K562 (cell line): ENCODE results near the gene DOCK1.

Experiments used
- ATF3 ChIP-seq, 2 experiments: fragments of 450-650 bp in 1 of 2; sonication (generic) in 1 of 2; formaldehyde crosslinking in 1 of 2; IDR thresholded peaks in 1 of 2; conservative IDR thresholded peaks in 1 of 2; 2 replicates each; pipeline versions ENCODE4 v1.6.1 to v1.8.1; 2016 to 2023; ENCODE audit warnings: mild to moderate bottlenecking in 2 of 2, moderate library complexity in 2 of 2, inconsistent platforms in 1 of 2, missing genetic modification reagents in 1 of 2
- ZBTB34 ChIP-seq: fragments of 250-450 bp; sonication (Bioruptor Pico); IDR thresholded peaks from 2 replicates; pipeline ENCODE4 v1.8.0; 2021; ENCODE audit warnings: mild to moderate bottlenecking, moderate library complexity
- ZFP1 ChIP-seq: fragments of 450-650 bp; formaldehyde crosslinking; IDR thresholded peaks from 2 replicates; pipeline ENCODE4 v1.4.0; 2020; ENCODE audit warnings: mild to moderate bottlenecking, mixed read lengths
- TF ChIP-seq, protein P1 (sequence below): sonication (generic); formaldehyde crosslinking; IDR thresholded peaks from 2 replicates; pipeline ENCODE4 v1.8.0; 2022; ENCODE audit warnings: missing genetic modification reagents, mild to moderate bottlenecking, borderline replicate concordance
- TF ChIP-seq, protein P2 (sequence below), 3 experiments: IDR thresholded peaks in 2 of 3; conservative IDR thresholded peaks in 1 of 3; 2 replicates each; pipeline ENCODE4 v1.5.1; 2011 to 2012; ENCODE audit warnings: low read length in 3 of 3, mild to moderate bottlenecking in 3 of 3, control low read depth in 2 of 3, improper control_type of control experiment in 1 of 3, inconsistent platforms in 1 of 3, low read depth in 1 of 3, mixed read lengths in 1 of 3, moderate library complexity in 1 of 3; ENCODE audit not compliant: insufficient read depth in 2 of 3

DNA sequence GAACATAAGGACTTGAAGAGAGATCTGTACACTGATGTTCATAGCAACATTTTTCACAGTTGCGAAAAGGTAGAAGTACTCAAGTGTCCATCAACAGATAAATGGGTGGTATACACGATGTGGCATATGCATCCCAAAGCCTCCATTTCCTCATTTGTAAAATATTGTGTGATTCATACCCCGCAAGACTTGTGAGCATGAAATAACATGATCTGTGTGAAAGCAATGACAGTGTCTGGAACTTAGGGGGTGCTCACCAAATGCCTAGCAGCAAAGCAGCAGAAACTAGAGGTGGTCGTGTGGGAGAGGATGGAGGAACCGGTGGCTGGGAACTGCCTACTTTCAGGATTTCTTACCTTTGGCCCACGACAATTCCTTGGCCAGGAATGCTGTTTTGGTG, 426.5 kb downstream of the DOCK1 start:
- TF ChIP-seq, protein P1, sequence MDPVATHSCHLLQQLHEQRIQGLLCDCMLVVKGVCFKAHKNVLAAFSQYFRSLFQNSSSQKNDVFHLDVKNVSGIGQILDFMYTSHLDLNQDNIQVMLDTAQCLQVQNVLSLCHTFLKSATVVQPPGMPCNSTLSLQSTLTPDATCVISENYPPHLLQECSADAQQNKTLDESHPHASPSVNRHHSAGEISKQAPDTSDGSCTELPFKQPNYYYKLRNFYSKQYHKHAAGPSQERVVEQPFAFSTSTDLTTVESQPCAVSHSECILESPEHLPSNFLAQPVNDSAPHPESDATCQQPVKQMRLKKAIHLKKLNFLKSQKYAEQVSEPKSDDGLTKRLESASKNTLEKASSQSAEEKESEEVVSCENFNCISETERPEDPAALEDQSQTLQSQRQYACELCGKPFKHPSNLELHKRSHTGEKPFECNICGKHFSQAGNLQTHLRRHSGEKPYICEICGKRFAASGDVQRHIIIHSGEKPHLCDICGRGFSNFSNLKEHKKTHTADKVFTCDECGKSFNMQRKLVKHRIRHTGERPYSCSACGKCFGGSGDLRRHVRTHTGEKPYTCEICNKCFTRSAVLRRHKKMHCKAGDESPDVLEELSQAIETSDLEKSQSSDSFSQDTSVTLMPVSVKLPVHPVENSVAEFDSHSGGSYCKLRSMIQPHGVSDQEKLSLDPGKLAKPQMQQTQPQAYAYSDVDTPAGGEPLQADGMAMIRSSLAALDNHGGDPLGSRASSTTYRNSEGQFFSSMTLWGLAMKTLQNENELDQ, result no peak
- TF ChIP-seq, protein P2, sequence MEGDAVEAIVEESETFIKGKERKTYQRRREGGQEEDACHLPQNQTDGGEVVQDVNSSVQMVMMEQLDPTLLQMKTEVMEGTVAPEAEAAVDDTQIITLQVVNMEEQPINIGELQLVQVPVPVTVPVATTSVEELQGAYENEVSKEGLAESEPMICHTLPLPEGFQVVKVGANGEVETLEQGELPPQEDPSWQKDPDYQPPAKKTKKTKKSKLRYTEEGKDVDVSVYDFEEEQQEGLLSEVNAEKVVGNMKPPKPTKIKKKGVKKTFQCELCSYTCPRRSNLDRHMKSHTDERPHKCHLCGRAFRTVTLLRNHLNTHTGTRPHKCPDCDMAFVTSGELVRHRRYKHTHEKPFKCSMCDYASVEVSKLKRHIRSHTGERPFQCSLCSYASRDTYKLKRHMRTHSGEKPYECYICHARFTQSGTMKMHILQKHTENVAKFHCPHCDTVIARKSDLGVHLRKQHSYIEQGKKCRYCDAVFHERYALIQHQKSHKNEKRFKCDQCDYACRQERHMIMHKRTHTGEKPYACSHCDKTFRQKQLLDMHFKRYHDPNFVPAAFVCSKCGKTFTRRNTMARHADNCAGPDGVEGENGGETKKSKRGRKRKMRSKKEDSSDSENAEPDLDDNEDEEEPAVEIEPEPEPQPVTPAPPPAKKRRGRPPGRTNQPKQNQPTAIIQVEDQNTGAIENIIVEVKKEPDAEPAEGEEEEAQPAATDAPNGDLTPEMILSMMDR (IDR thresholded peaks at IDR 0.05 in 2 of 3, conservative IDR thresholded peaks at IDR 0.05 in 1 of 3; ENCODE audit: insufficient read depth in 2 of 3, low read depth in 1 of 3, low read length in 3 of 3), result no peak
- TF ChIP-seq ATF3 (IDR thresholded peaks at IDR 0.05) (no peak), ATF3 (CRISPR knock-in tag; conservative IDR thresholded peaks at IDR 0.05) (no peak), ZFP1 (CRISPR knock-in tag) (no peak), ZBTB34 (no peak)
